NCI-H146 treated with DMSO at 0.1 percent for 48 hours (cell line): ENCODE results near the gene EPHA6.

ENCODE experiments used
- DNase-seq: peaks from one replicate; lab custom pipeline; 2025; ENCODE audit not compliant: unreplicated experiment; lab: John Stamatoyannopoulos, UW

EPHA6 gene

GRCh38 chr3:97764407-97765238 is 950.2 kb downstream of the EPHA6 start, which contains the start of gene ARL6:
Gene ARL6 (plus strand): TSS chr3:97764758. CDS start chr3:97768108, 3,350 bp downstream.
- DNase-seq, result peak; percentile 96

GRCh38 chr3:97765336-97765735 is 950.9 kb downstream of the EPHA6 start:
- DNase-seq, result no peak

- DNase-seq, result no peak
Observed at GRCh38 chr3:97772926-97773325, 958.5 kb downstream of the EPHA6 start.

GRCh38 chr3:97778152-97778551 is 963.8 kb downstream of the EPHA6 start:
- DNase-seq, result no peak

- peak; percentile 30 for DNase-seq
Observed at GRCh38 chr3:97793420-97794019, 979.1 kb downstream of the EPHA6 start.

- no peak for DNase-seq
Observed at GRCh38 chr3:97795951-97796350, 981.6 kb downstream of the EPHA6 start.
